ENCODE measurements around the gene INS.

DNA sequence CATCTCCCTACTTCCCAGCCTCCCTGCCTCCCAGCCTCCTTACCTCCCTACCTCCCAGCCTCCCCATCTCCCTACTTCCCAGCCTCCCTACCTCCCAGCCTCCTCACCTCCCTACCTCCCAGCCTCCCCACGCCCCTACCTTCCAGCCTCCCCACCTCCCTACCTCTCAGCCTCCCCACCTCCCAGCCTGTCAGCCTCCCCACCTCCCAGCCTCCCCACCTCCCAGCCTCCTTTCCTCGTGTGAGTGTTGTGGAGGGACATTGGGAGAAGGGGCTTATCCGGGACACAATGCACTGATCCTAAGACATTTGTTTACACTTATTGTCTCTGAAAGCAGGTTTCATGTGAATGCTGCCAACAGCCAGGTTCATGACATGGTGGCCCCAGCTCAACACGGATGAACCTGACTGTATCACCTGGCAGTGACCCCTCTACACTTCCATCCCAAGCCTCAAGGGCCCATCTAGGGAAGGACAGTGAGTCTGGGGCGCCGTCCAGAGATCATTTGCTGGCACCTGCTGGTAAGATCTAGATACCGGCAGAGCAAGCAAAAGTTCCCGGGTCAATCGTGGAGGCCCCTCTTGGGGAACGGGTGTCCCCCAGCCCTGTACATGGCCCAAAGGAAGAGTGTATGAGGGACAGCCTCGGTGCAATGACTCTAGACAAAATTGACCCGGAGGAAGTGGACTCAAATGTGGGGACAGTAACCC lies 45.1 kb upstream of the INS start:
- TF ChIP-seq, protein P1, sequence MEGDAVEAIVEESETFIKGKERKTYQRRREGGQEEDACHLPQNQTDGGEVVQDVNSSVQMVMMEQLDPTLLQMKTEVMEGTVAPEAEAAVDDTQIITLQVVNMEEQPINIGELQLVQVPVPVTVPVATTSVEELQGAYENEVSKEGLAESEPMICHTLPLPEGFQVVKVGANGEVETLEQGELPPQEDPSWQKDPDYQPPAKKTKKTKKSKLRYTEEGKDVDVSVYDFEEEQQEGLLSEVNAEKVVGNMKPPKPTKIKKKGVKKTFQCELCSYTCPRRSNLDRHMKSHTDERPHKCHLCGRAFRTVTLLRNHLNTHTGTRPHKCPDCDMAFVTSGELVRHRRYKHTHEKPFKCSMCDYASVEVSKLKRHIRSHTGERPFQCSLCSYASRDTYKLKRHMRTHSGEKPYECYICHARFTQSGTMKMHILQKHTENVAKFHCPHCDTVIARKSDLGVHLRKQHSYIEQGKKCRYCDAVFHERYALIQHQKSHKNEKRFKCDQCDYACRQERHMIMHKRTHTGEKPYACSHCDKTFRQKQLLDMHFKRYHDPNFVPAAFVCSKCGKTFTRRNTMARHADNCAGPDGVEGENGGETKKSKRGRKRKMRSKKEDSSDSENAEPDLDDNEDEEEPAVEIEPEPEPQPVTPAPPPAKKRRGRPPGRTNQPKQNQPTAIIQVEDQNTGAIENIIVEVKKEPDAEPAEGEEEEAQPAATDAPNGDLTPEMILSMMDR (conservative IDR thresholded peaks at IDR 0.05; ENCODE audit: low read depth, low read length) = no peak
- no peak for TF ChIP-seq EZH2 (IDR thresholded peaks at IDR 0.05; ENCODE audit: borderline replicate concordance, low read depth, low read length, poor library complexity, severe bottlenecking)
